Activated naive CD4-positive, alpha-beta T cell treated with anti-CD3 and anti-CD28 coated beads for 36 hours (primary cell): ENCODE data around the gene TRIM14. TPM values are rescaled to one million over a fixed set of nuclear protein-coding genes. Genes with fewer than 3 reads are reported as not detected.
"Not testable (repeated sequence)": the region's sequence is repeated elsewhere in the genome, so short reads cannot be mapped to it uniquely, and the experiment has no call there.

ENCODE experiments used
- CTCF ChIA-PET: fragments of 350-600 bp; sonication (Branson Sonifier 250); formaldehyde crosslinking; loops from one replicate; lab custom pipeline; 2021; ENCODE audit warnings: antibody characterized with exemption; lab: Charles Lee
- DNase-seq: peaks from one replicate; pipeline ENCODE4 v3.0.0-alpha.2; 2020
- H3K27ac Mint-ChIP-seq: one replicate; pipeline ENCODE4 v1.8.0; 2021; ENCODE audit warnings: mild to moderate bottlenecking, mixed read lengths
- H3K27me3 Mint-ChIP-seq: one replicate; pipeline ENCODE4 v1.8.0; 2021; ENCODE audit warnings: low read depth, mixed read lengths
- H3K36me3 Mint-ChIP-seq: one replicate; pipeline ENCODE4 v1.8.0; 2021; ENCODE audit warnings: low read depth, mixed read lengths
- H3K4me1 Mint-ChIP-seq: one replicate; pipeline ENCODE4 v1.8.0; 2021; ENCODE audit warnings: low read depth, mixed read lengths
- H3K4me3 Mint-ChIP-seq: one replicate; pipeline ENCODE4 v1.8.0; 2021; ENCODE audit warnings: mild to moderate bottlenecking, moderate library complexity, mixed read lengths
- H3K9me3 Mint-ChIP-seq: one replicate; pipeline ENCODE4 v1.8.0; 2021; ENCODE audit warnings: mixed read lengths
- intact Hi-C: fragments of 100-400 bp; cut with micrococcal nuclease; formaldehyde crosslinking; loops from one replicate; pipeline ENCODE4 v1.15.1; 2023
- total RNA-seq, 2 experiments: library from RNA; stranded (reverse); gene quantifications; one replicate each; pipeline ENCODE4 v1.2.3, GENCODE V29; 2021

The TRIM14 gene
- total RNA-seq, 2 experiments from 2014 or later, result 49.6 to 55.0 TPM

DNA sequence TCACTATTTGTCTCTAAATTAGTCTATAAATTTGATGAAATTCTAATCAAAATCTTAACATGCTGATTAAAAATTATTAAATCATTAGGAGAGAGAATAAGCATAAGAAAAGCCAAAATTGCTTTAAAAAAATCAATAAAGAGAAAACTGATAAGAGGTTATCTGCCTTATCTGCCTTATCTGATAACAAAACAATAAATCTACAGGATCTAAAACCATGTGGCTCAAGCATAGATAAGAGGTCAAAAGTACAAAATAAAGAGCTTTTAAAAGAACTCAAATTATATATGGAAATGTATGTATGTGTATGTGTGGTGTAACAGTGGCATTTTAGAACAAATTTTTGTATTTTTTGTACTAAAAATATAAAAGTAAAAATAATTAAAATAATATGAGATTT lies 18.6 kb downstream of the TRIM14 start:
- peak overlapping the region; percentile 94 for H3K27ac Mint-ChIP-seq
- CTCF ChIA-PET, result interaction anchor here (1.3 to 3.3 kb wide), 2 partner anchors 11 to 18 kb away, joined by 3 to 10 read pairs; partner anchors contain the start of gene TRIM14
- peaks cover 52% of the 10 kb centered on the region for H3K36me3 Mint-ChIP-seq
- H3K4me1 Mint-ChIP-seq, result peaks cover 84% of the 10 kb centered on the region
- H3K27me3 Mint-ChIP-seq, result no peaks in the 10 kb centered on the region
- H3K4me3 Mint-ChIP-seq, result no peak overlapping the region
- intact Hi-C loops, result loop anchor here (5.0 to 10.0 kb wide), 2 partner anchors 118 to 1004 kb away; partner anchors contain the start of genes ANP32B and TGFBR1
- H3K9me3 Mint-ChIP-seq, result no peaks in the 10 kb centered on the region
- no peak for DNase-seq

DNA sequence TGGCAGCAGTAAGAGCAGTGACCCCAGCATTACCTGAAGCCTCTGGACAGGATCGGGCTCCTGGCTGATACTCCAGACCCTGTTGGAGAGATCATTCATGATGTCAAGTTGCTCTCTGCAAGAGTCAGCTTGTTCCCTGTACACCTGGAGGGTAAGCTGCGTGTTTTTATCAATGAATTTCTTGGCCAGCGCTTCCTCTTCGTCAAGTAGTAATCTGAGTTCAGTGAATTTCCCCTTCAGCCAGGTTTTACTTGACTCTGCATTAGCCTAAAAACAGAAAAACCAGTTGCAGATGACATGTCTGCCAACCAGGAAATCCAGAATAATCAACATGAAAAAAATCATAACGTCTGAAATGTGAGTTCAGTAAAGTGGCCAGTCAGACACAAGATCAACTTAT lies 19.1 kb downstream of the TRIM14 start:
- H3K4me3 Mint-ChIP-seq, result peak overlapping the region; percentile 47
- H3K36me3 Mint-ChIP-seq, result peaks cover 52% of the 10 kb centered on the region
- intact Hi-C loops, result loop anchor here (5.0 to 10.0 kb wide), 2 partner anchors 118 to 1005 kb away; partner anchors contain the start of genes ANP32B and TGFBR1

DNA sequence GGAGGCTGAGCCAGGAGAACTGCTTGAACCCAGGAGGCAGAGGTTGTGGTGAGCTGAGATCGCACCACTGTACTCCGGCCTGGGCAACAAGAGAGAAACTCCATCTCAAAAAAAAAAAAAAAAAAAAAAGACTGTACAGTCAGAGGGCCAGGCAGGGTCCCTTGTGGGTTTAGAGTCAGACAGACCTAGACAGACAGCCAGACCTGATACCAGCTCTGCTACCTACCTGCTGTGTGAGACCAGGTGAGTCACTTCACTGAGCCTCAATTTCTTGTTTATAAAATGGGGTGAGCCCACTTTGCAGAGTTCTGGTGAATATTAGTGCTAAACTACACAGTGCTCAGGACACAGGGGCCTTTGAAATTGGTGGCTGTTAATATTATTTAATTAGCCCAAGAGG lies 19.7 kb downstream of the TRIM14 start:
- no peaks in the 10 kb centered on the region for H3K9me3 Mint-ChIP-seq
- peaks cover 48% of the 10 kb centered on the region for H3K36me3 Mint-ChIP-seq
- CTCF ChIA-PET, result interaction anchor here (3.4 kb wide), 1 partner anchor 25 kb away, joined by 13 read pairs; no protein-coding TSS in a partner anchor
- DNase-seq, result no peak
- H3K27ac Mint-ChIP-seq, result peak overlapping the region; percentile 94
- peaks cover 85% of the 10 kb centered on the region for H3K4me1 Mint-ChIP-seq
- intact Hi-C loops, result no loop called here
- no peaks in the 10 kb centered on the region for H3K27me3 Mint-ChIP-seq
- H3K4me3 Mint-ChIP-seq, result no peak overlapping the region

More for the DNA sequence above, 19.1 kb downstream of the TRIM14 start:
- CTCF ChIA-PET, result interaction anchor here (1.3 to 3.4 kb wide), 3 partner anchors 12 to 26 kb away, joined by 3 to 13 read pairs (median 10); partner anchors contain the start of gene TRIM14
- peak; percentile 44 for DNase-seq
- Mint-ChIP-seq H3K9me3 (no peaks in the 10 kb centered on the region), H3K4me1 (peaks cover 84% of the 10 kb centered on the region), H3K27ac (peak overlapping the region; percentile 94), H3K27me3 (no peaks in the 10 kb centered on the region)

DNA sequence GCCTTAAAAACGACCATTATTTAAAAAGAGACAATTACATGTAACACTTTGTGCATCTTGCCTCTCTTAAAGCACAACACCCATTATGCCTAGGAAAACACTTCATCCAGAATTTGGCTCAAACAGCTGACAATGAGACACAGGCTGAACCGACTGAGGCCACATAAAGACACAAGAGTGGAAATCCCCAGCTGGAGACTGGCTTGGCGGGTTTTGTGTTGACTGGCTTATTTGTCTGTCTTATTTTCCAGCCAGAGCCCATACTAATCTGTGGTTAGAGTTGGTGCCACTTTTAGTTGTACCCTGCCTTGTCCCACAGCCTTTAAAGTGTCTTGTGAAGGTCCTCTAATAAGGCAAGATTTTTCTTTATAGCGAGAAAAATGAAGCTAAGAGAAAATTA lies 21.2 kb downstream of the TRIM14 start:
- intact Hi-C loops, result no loop called here
- H3K9me3 Mint-ChIP-seq, result no peaks in the 10 kb centered on the region
- H3K27ac Mint-ChIP-seq, result peak overlapping the region; percentile 71
- H3K36me3 Mint-ChIP-seq, result peaks cover 45% of the 10 kb centered on the region
- CTCF ChIA-PET, result interaction anchor here (0.5 to 3.4 kb wide), 4 partner anchors 8 to 207 kb away, joined by 3 to 13 read pairs (median 4); partner anchors contain the start of gene TRIM14
- no peak overlapping the region for H3K4me3 Mint-ChIP-seq
- H3K4me1 Mint-ChIP-seq, result peaks cover 84% of the 10 kb centered on the region
- peak; percentile 74 for DNase-seq
- no peaks in the 10 kb centered on the region for H3K27me3 Mint-ChIP-seq

DNA sequence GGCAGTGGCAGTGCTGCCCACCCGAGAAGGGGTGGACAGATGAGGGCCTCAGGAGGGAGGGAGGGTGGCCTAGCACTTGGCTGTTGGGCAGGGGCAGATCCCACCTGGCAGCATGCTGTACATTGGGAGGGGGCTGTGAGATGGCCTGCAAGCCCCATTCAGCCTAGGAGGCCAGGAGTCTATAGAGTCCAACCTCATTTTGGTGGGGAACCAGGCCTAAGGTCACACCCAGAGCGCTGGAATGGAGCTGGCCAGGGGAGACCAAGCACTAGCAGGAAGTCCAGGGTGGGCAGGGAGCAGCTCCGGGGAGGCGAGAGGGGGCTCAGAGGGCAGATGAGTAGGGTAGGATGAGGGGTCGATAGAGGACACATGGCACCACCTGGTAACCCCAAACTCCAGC lies 22.9 kb downstream of the TRIM14 start:
- Mint-ChIP-seq H3K4me1 (peaks cover 76% of the 10 kb centered on the region), H3K27me3 (no peaks in the 10 kb centered on the region), H3K4me3 (no peak overlapping the region), H3K36me3 (peaks cover 48% of the 10 kb centered on the region), H3K27ac (peak overlapping the region; percentile 42), H3K9me3 (no peaks in the 10 kb centered on the region)
- no peak for DNase-seq
- intact Hi-C loops, result no loop called here
- CTCF ChIA-PET, result interaction anchor here (1.0 to 1.6 kb wide), 2 partner anchors 11 to 19 kb away, joined by 3 to 5 read pairs; no protein-coding TSS in a partner anchor

DNA sequence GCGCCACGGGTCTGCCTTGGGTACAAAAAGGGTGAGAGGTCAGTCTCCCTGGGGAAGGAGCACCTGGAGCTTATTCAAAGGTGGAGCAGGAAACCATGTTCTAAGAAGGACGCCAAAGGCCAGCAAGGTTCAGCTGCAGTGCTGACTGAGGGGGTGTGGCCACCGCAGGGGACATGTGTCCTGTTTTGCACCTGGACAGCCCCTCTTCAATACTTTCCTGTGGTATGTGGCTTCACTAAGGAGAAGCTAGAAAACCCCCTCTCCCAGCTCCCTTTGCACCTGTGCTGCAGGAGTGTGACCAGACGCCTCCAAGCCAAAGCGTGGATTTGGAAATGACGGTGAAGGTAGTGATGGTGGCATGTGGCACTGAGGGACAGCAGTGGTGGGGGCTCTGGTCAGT lies 23.6 kb downstream of the TRIM14 start:
- peaks cover 49% of the 10 kb centered on the region for H3K36me3 Mint-ChIP-seq
- DNase-seq, result no peak
- no peaks in the 10 kb centered on the region for H3K9me3 Mint-ChIP-seq
- no peak overlapping the region for H3K4me3 Mint-ChIP-seq
- H3K27me3 Mint-ChIP-seq, result no peaks in the 10 kb centered on the region
- H3K27ac Mint-ChIP-seq, result peak overlapping the region; percentile 42
- intact Hi-C loops, result no loop called here
- CTCF ChIA-PET, result interaction anchor here (1.0 to 1.6 kb wide), 2 partner anchors 10 to 18 kb away, joined by 3 to 5 read pairs; no protein-coding TSS in a partner anchor
- peaks cover 72% of the 10 kb centered on the region for H3K4me1 Mint-ChIP-seq

DNA sequence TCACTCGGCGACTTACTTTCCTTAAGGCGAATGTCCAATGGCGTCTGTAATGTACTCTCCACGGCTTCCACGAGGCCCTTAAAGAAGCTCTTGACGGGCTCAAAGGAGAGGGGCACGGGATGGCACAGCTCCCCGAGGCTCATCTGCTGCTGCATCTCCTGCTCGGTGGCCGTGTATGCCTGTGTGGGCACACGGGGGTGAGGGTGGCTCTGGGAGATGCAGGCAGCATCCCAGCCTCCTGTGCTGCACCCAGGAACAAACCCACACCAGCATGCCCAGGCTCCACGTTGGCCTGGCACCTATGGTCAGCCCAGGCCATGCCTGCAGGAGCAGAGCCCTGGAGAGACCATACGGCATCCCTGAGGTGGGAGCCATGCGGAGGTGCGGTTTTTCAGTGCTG lies 24.2 kb downstream of the TRIM14 start:
- Mint-ChIP-seq H3K36me3 (peaks cover 49% of the 10 kb centered on the region), H3K9me3 (no peaks in the 10 kb centered on the region), H3K27me3 (no peaks in the 10 kb centered on the region), H3K4me1 (peaks cover 68% of the 10 kb centered on the region), H3K27ac (no peak overlapping the region), H3K4me3 (no peak overlapping the region)
- intact Hi-C loops, result no loop called here
- CTCF ChIA-PET, result interaction anchor here (1.6 kb wide), 1 partner anchor 10 kb away, joined by 5 read pairs; no protein-coding TSS in a partner anchor
- DNase-seq, result no peak

DNA sequence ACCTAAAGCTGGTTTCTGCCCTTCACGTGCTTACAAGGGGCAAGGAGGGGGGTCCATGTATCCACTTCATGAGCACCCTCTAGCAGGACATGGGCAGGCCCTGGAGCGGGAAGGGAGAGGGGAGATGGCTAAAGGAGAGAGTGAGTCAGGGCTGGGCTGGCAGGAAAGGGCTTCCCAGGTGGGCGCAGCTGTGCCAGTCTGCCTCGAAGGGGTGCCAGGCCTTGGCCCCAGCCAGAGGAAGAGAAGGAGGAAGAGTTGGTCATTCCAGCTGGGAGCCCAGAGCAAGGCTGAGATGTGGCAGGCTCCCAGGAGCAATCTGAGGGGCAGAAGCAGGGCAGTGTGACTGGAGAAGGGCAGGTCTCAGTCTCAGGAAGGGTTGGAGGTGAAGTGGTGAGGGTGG lies 24.7 kb downstream of the TRIM14 start:
- CTCF ChIA-PET, result no interaction called here
- no peaks in the 10 kb centered on the region for H3K27me3 Mint-ChIP-seq
- peaks cover 66% of the 10 kb centered on the region for H3K4me1 Mint-ChIP-seq
- no peaks in the 10 kb centered on the region for H3K9me3 Mint-ChIP-seq
- H3K4me3 Mint-ChIP-seq, result no peak overlapping the region
- no peak for DNase-seq
- intact Hi-C loops, result no loop called here
- no peak overlapping the region for H3K27ac Mint-ChIP-seq
- peaks cover 51% of the 10 kb centered on the region for H3K36me3 Mint-ChIP-seq

DNA sequence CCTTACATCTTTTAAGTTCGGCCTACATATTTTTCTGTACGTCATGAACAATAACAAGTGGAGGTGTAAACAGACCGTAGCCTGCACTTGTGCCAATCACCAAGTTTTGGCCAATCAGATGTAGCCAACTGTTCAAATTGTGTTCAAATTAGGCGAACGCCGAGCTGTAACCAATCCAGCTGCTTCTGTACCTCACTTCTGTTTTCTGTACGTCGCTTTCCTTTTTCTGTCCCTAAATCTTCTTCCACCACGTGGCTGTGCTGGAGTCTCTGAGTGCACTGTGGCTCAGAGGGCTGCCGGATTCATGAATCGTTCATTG lies 26.4 kb downstream of the TRIM14 start:
- Mint-ChIP-seq H3K27ac (peak overlapping the region; percentile 32), H3K4me1 (peaks cover 49% of the 10 kb centered on the region), H3K4me3 (peak overlapping the region; percentile 20)

DNA sequence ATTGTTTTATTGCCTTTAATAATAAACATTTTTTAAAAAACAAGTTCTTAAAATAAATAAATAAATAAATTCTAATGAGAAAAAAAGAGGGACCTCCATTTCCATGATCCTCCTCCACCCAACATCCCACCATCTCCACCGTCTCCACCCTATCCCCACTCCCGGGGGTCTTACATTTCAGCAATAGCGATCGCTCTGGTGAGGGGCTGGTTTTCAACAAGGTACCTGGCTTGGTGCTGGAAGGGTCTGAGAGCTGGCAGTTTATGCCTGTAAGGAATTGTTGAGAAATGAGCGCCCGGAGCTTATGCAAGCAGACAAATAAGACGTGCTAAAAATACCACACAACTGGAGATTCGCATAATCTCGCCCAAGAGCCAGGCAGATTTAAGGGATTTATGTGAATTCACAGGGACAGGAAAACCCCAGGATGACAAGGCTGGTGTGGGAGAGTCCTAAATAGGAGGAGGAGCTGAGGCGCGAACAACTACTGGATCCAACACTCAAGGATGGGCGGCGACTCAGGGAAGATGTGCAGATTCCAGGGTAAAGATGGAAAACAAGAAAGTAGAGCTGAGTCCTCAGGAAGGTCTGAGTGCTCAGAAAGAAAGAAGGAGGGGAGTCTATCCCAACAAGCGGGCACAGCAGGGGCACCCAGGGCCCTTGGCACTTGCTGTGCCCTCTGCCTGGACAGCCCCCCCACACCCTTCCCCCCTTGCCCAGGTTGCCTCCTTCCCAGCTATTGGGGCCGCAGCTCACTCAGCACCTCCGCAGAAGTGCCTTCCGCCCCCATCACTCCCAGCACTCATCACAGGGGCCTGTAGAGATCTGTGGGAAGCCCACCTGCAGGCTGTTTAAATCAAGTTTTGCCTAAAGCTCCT lies 27.0 kb downstream of the TRIM14 start:
- intact Hi-C loops, result no loop called here
- CTCF ChIA-PET, result interaction anchor here (0.8 to 1.3 kb wide), 3 partner anchors 12 to 164 kb away, joined by 3 to 4 read pairs (median 4); partner anchors contain the start of gene TBC1D2
- Mint-ChIP-seq H3K36me3 (peaks cover 43% of the 10 kb centered on the region), H3K4me1 (peaks cover 44% of the 10 kb centered on the region), H3K27ac (peak overlapping the region; percentile 32), H3K9me3 (no peaks in the 10 kb centered on the region), H3K27me3 (no peaks in the 10 kb centered on the region), H3K4me3 (peak overlapping the region; percentile 20)
- DNase-seq, result no peak

More for the DNA sequence above, 26.4 kb downstream of the TRIM14 start:
- Mint-ChIP-seq H3K27me3 (no peaks in the 10 kb centered on the region), H3K9me3 (no peaks in the 10 kb centered on the region), H3K36me3 (peaks cover 47% of the 10 kb centered on the region)
- intact Hi-C loops, result no loop called here
- CTCF ChIA-PET, result interaction anchor here (1.3 kb wide), 1 partner anchor 18 kb away, joined by 4 read pairs; no protein-coding TSS in a partner anchor
- DNase-seq, result peak; percentile 42

DNA sequence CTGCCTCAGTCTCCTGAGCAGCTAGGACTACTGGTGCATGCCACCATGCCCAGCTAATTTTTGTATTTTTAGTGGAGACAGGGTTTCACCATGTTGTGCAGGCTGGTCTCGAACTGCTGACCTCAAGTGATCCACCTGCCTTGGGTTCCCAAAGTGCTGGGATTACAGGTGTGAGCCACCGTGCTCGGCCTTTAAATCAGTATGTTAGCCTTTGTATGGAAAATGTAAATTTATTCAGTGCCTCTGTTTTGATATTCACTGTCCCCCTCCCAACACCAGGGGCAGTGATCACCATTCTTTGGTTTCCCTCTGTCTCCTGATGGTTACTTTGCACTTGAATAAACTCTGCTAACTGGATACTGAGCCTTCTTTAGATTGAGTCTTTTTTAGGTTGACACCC lies 28.3 kb downstream of the TRIM14 start:
- H3K9me3 Mint-ChIP-seq, H3K4me3 Mint-ChIP-seq, H3K27ac Mint-ChIP-seq, H3K27me3 Mint-ChIP-seq, DNase-seq, intact Hi-C loops: not testable (repeated sequence)
- Mint-ChIP-seq H3K4me1 (peaks cover 46% of the 10 kb centered on the region), H3K36me3 (peaks cover 40% of the 10 kb centered on the region)
- CTCF ChIA-PET, result interaction anchor here (0.8 to 1.3 kb wide), 4 partner anchors 28 to 170 kb away, joined by 3 to 4 read pairs (median 4); partner anchors contain the start of genes TBC1D2 and TRIM14
